Uterus (tissue), 4 donors: ENCODE results near the gene DMD. TPM values are rescaled to one million over a fixed set of nuclear protein-coding genes. Genes with fewer than 3 reads are reported as not detected.

Experiments
- DNase-seq, 2 donors: peaks; one replicate each; pipeline ENCODE4 v3.0.0-alpha.2; 2019 to 2020
- H3K27ac ChIP-seq, 2 donors: fragments of 200-600 bp; sonication (generic); 1 replicate in 1 of 2; 2 replicates in 1 of 2; pipeline ENCODE4 v1.5.1; 2016 to 2018
- H3K27me3 ChIP-seq, 2 donors: fragments of 200-600 bp; sonication (generic); one replicate each; pipeline ENCODE4 v1.5.1; 2018 to 2019; ENCODE audit warnings: control low read depth in 1 of 2
- H3K36me3 ChIP-seq, 2 donors: fragments of 200-600 bp; sonication (generic); one replicate each; pipeline ENCODE4 v1.5.1; 2019; ENCODE audit warnings: control low read depth in 1 of 2
- H3K4me1 ChIP-seq, 2 donors: fragments of 200-600 bp; sonication (generic); one replicate each; pipeline ENCODE4 v1.5.1; 2018 to 2019; ENCODE audit warnings: control low read depth in 1 of 2
- H3K4me3 ChIP-seq, 2 donors: fragments of 200-600 bp; sonication (generic); 1 replicate in 1 of 2; 2 replicates in 1 of 2; pipeline ENCODE4 v1.5.1; 2018 to 2019; ENCODE audit warnings: mild to moderate bottlenecking in 1 of 2
- H3K9me3 ChIP-seq, 2 donors: fragments of 200-600 bp; sonication (generic); one replicate each; pipeline ENCODE4 v1.5.1; 2019; ENCODE audit warnings: control low read depth in 1 of 2
- CTCF ChIP-seq, 4 experiments: fragments of 200-600 bp in 2 of 4; fragments of 450-650 bp in 2 of 4; sonication (generic) in 2 of 4; IDR thresholded peaks; one replicate each; pipeline ENCODE4 v1.5.1; 2016 to 2019; ENCODE audit warnings: antibody characterized with exemption in 4 of 4, mild to moderate bottlenecking in 2 of 4, moderate library complexity in 1 of 4
- POLR2A ChIP-seq, 2 donors: fragments of 450-650 bp; IDR thresholded peaks; one replicate each; pipeline ENCODE4 v1.6.1; 2016; ENCODE audit warnings: antibody characterized with exemption in 2 of 2, mild to moderate bottlenecking in 1 of 2, moderate library complexity in 1 of 2
- intact Hi-C: fragments of 100-400 bp; cut with DNase I; formaldehyde crosslinking; loops from one replicate; pipeline ENCODE4 v1.15.1; 2023; ENCODE audit warnings: low total_unique reads
- total RNA-seq, 4 donors: library from RNA; depleted of rRNA in 3 of 4; stranded (reverse); fragments of >200 nt in 3 of 4; gene quantifications; one replicate each; pipeline versions ENCODE4 v1.1.0 to v1.2.4, GENCODE V29; 2014 to 2023
- donor health status: DM: yes; HTN: yes; CAD: no.

DMD gene
- total RNA-seq, 4 donors from 2014 or later: 73.8 to 147 (median 97.8) TPM

DNA sequence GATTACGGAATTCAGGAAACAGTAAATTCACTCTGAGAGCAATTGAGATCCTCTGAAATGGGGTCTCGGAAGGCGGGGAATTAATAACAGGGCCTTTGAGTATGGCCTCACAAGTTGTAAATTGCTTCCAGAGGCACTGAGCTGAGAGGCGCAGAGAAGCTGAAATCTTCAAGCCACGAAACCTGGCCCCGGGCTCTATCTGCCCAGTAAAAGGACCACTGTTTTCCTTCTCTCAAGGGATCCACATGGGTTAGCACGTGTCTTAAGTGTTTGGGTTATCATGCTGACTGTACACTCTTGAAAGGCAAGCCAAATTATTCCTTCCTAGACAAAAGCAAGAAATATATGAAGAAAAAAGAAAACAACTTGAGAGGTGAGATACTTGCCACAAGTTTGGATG, 1126.6 kb downstream of the DMD start:
- no peak for TF ChIP-seq CTCF (IDR thresholded peaks at IDR 0.05)
- TF ChIP-seq POLR2A (IDR thresholded peaks at IDR 0.05): no peak
- Histone ChIP-seq H3K27ac (no peak overlapping the region), H3K36me3 (no peaks in the 10 kb centered on the region), H3K4me1 (no peaks in the 10 kb centered on the region), H3K27me3 (no peaks in the 10 kb centered on the region), H3K4me3 (no peak overlapping the region), H3K9me3 (no peaks in the 10 kb centered on the region)
- DNase-seq: no peak
- intact Hi-C loops: no loop called here

DNA sequence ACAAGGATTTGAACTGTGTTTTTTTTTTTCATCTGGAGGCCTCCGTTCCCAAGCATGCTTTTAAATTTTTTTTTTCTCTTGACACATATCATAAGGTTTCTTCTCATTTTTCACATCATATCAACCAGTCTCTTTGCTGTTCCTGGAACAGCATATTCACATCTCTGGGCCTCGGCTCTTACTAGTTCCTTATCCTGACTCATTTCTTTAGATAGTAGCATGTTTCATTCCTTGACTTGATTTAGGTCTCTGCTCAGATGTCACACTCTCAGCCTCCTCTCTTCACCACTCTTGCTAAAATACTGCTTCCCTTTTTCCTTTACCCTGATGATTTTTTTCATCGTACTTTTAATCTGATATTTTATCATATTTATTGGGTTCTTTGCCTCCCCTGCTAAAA, 1163.1 kb downstream of the DMD start:
- no peak overlapping the region for H3K27ac ChIP-seq
- DNase-seq: no peak
- no peaks in the 10 kb centered on the region for H3K27me3 ChIP-seq
- intact Hi-C loops: no loop called here
- no peaks in the 10 kb centered on the region for H3K4me1 ChIP-seq
- no peak for TF ChIP-seq POLR2A (IDR thresholded peaks at IDR 0.05)
- TF ChIP-seq CTCF (IDR thresholded peaks at IDR 0.05): no peak
- no peak overlapping the region for H3K4me3 ChIP-seq
- H3K9me3 ChIP-seq: no peaks in the 10 kb centered on the region
- H3K36me3 ChIP-seq: no peaks in the 10 kb centered on the region

DNA sequence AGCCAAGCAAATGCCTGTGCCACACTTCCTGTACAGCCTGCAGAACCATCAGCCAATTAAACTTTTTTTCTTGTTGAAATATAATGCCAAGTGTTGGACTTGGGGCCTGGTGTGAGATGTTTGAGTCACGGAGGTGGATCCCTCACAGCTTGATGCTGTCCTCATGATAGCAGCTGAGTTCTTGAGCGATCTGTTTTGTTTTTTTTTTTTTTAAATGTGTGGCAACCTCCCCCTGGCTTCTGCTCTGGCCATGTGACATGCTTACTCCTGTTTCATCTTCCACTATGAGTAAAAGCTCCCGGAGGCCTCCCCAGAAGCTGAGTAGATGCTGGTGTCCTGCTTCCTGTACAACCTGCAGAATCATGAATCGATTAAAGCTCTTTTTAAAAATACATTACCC, 1166.2 kb downstream of the DMD start:
- Histone ChIP-seq H3K27ac (no peak overlapping the region), H3K9me3 (no peaks in the 10 kb centered on the region), H3K36me3 (no peaks in the 10 kb centered on the region), H3K27me3 (no peaks in the 10 kb centered on the region), H3K4me1 (no peaks in the 10 kb centered on the region), H3K4me3 (no peak overlapping the region)
- no peak for DNase-seq
- TF ChIP-seq CTCF (IDR thresholded peaks at IDR 0.05): no peak
- no peak for TF ChIP-seq POLR2A (IDR thresholded peaks at IDR 0.05)
- intact Hi-C loops: no loop called here

- H3K4me1 ChIP-seq: no peaks in the 10 kb centered on the region
- no peak overlapping the region for H3K4me3 ChIP-seq
- TF ChIP-seq CTCF (IDR thresholded peaks at IDR 0.05) (no peak), POLR2A (IDR thresholded peaks at IDR 0.05) (no peak)
- no peaks in the 10 kb centered on the region for H3K9me3 ChIP-seq
- no peak for DNase-seq
- H3K27ac ChIP-seq: no peak overlapping the region
- H3K36me3 ChIP-seq: no peaks in the 10 kb centered on the region
- no peaks in the 10 kb centered on the region for H3K27me3 ChIP-seq
- intact Hi-C loops: no loop called here
Measured at GRCh38 chrX:32041181-32041580, 1170.2 kb downstream of the DMD start.

- intact Hi-C loops: no loop called here
- TF ChIP-seq CTCF (IDR thresholded peaks at IDR 0.05) (no peak), POLR2A (IDR thresholded peaks at IDR 0.05) (no peak)
Measured at GRCh38 chrX:32026772-32027171, 1184.6 kb downstream of the DMD start.

More at GRCh38 chrX:32026772-32027171, 1184.6 kb downstream of the DMD start:
- no peak for DNase-seq
- Histone ChIP-seq H3K27ac (no peak overlapping the region), H3K36me3 (no peaks in the 10 kb centered on the region), H3K4me3 (no peak overlapping the region), H3K27me3 (no peaks in the 10 kb centered on the region), H3K9me3 (no peaks in the 10 kb centered on the region), H3K4me1 (no peaks in the 10 kb centered on the region)
